ENCODE measurements around the gene DUOX1. TPM values are rescaled to one million over a fixed set of nuclear protein-coding genes. Genes with fewer than 3 reads are reported as not detected.

DUOX1 gene
- total RNA-seq, 1 donor from 2014 or later = not detected

DNA sequence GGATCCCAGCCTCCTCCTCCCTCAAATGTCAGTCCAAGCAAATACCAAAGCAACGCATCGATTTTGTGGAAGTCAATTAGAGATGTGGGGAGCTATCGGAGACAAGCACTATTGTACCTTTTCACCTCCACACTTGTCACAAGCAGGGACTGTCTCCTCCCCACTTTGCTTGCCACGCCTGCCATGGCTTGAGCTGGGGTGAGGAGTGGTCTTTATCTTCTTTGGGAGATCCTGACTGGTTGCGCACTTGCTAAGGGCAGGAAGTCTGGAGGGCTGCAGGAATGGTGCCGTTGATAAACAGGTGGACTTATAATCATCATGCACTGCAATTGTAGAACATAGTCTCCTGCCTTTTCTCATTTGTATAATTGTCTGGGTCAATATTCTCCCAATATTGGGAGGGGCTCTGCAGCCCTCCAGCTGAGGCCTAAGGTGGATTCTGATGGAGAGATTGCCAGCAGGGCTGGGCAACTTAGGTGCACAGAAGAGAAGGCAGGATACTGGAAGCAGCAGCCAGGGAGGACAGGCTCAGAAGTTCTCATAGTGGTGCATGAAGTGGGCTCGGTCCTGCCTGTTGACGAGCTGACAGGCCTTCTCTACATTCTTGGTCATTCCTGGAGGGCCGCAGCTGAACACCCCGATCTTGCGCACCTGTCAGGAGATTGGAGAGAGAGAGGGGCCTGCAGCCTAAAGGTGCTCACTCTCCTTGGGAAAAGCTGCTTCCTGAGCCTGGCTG, 36.0 kb upstream of the DUOX1 start:
- Mint-ChIP-seq H3K27me3 (ENCODE audit: low read depth) (peaks cover 29% of the 10 kb centered on the region), H3K27ac (ENCODE audit: unreplicated experiment) (no peak overlapping the region), H3K9me3 (no peaks in the 10 kb centered on the region), H3K4me1 (no peaks in the 10 kb centered on the region), H3K36me3 (ENCODE audit: low read depth) (no peaks in the 10 kb centered on the region), H3K4me3 (no peak overlapping the region)
- DNase-seq (ENCODE audit: low read depth, low spot score) = no peak
- TF ChIP-seq, protein P1, sequence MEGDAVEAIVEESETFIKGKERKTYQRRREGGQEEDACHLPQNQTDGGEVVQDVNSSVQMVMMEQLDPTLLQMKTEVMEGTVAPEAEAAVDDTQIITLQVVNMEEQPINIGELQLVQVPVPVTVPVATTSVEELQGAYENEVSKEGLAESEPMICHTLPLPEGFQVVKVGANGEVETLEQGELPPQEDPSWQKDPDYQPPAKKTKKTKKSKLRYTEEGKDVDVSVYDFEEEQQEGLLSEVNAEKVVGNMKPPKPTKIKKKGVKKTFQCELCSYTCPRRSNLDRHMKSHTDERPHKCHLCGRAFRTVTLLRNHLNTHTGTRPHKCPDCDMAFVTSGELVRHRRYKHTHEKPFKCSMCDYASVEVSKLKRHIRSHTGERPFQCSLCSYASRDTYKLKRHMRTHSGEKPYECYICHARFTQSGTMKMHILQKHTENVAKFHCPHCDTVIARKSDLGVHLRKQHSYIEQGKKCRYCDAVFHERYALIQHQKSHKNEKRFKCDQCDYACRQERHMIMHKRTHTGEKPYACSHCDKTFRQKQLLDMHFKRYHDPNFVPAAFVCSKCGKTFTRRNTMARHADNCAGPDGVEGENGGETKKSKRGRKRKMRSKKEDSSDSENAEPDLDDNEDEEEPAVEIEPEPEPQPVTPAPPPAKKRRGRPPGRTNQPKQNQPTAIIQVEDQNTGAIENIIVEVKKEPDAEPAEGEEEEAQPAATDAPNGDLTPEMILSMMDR (conservative IDR thresholded peaks at IDR 0.05) = no peak

DNA sequence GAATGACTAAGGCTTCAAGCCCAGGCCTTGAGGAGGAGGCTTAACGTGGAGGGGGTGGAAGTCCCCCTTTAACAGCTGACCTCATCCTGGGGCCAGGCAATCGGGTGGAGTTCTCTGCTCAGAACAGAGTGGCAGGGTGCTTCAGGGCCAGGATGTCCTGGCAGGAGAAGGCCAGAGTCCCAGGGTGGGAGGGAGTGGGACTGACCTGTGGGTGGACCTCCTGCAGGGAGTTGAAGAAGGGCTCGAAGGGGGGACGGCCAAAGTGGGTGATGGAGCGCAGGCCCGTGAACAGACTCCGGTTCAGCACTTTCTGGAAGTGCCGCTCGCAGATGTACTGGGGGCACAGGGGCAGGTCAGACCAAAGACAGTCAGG, 35.5 kb upstream of the DUOX1 start:
- no peak overlapping the region for H3K4me3 Mint-ChIP-seq
- no peaks in the 10 kb centered on the region for H3K36me3 Mint-ChIP-seq (ENCODE audit: low read depth)
- H3K4me1 Mint-ChIP-seq = no peaks in the 10 kb centered on the region
- TF ChIP-seq, protein P1 (conservative IDR thresholded peaks at IDR 0.05) = no peak
- H3K27me3 Mint-ChIP-seq (ENCODE audit: low read depth) = peaks cover 25% of the 10 kb centered on the region
- no peaks in the 10 kb centered on the region for H3K9me3 Mint-ChIP-seq
- DNase-seq (ENCODE audit: low read depth, low spot score) = no peak
- H3K27ac Mint-ChIP-seq (ENCODE audit: unreplicated experiment) = no peak overlapping the region

DNA sequence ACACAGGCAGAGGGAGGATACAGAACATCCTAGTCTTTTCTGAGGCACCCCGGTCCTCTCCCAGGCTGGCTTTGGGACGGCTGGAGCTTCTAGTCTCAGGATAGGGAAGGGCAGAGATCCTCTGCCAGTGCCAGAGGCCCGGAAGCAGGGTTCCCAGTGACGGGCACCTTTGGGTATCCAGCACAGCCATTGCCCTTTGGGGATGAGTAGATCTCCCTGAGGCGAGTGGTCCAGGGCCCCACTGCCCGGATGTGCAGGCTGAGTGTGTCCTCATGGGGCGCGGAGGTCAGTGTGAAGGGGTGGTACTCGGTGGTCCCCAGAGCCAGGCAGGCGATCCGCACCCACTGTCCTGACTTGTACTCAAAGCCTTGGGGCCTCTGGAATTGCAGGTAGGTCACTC, 34.1 kb upstream of the DUOX1 start:
- TF ChIP-seq, protein P1 (conservative IDR thresholded peaks at IDR 0.05) = no peak
- H3K27me3 Mint-ChIP-seq (ENCODE audit: low read depth) = peaks cover 16% of the 10 kb centered on the region
- no peaks in the 10 kb centered on the region for H3K4me1 Mint-ChIP-seq
- no peaks in the 10 kb centered on the region for H3K9me3 Mint-ChIP-seq
- H3K27ac Mint-ChIP-seq (ENCODE audit: unreplicated experiment) = no peak overlapping the region
- H3K36me3 Mint-ChIP-seq (ENCODE audit: low read depth) = no peaks in the 10 kb centered on the region
- DNase-seq (ENCODE audit: low read depth, low spot score) = no peak
- no peak overlapping the region for H3K4me3 Mint-ChIP-seq

DNA sequence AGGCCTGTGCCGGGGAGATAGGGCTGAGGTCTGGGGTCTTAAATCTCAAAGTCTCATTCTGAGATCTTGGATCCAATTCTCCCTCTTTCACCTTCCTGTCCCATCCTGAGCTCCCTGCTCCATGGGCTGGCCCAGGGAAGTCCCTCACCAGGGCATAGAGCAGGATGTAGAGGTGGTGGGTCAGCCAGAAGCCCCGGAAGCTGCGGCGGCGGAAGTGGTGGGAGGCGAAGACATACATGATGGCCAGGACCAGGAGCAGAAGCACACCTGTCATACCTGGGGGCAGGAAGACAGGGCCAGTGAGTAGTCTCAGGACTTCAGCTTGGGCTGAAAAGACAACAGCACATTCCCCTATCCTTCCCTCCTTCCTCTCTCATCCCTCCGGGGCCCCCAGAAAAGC, 32.3 kb upstream of the DUOX1 start:
- H3K27me3 Mint-ChIP-seq (ENCODE audit: low read depth) = peaks cover 2% of the 10 kb centered on the region
- no peaks in the 10 kb centered on the region for H3K36me3 Mint-ChIP-seq (ENCODE audit: low read depth)
- DNase-seq (ENCODE audit: low read depth, low spot score) = no peak
- no peak overlapping the region for H3K27ac Mint-ChIP-seq (ENCODE audit: unreplicated experiment)
- TF ChIP-seq, protein P1 (conservative IDR thresholded peaks at IDR 0.05) = no peak
- no peaks in the 10 kb centered on the region for H3K9me3 Mint-ChIP-seq
- H3K4me1 Mint-ChIP-seq = no peaks in the 10 kb centered on the region
- no peak overlapping the region for H3K4me3 Mint-ChIP-seq

DNA sequence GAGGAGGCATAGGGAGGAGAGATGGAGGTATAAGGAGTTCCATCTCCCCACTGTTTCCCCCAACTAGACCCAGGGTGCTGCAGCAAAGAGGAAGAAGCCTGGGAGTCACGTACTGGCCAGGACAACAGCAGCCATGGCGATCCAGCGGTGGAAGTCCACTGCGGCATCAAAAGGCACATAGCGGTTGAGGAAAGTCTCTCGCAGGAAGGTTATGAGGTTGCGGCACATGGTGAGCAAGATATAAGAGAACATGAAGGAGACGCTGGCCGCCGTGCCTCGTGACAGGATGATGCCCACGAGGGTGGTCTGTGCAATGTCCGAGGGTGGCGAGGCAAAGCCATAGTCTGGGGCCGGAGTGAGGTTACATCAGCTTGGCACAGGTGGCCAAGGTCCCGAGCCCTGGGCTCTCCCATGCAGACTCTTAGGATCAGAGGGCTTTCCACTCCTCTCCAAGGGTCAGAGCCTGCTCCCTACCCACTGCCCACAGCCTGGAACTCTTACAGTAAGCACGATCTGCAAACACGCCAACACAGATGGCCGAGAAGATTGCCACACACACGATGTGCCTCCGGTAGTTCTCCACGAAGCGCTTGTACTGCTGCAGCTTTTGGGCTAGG, 30.1 kb upstream of the DUOX1 start:
- H3K9me3 Mint-ChIP-seq = no peaks in the 10 kb centered on the region
- no peak overlapping the region for H3K27ac Mint-ChIP-seq (ENCODE audit: unreplicated experiment)
- no peaks in the 10 kb centered on the region for H3K36me3 Mint-ChIP-seq (ENCODE audit: low read depth)
- peaks cover 6% of the 10 kb centered on the region for H3K27me3 Mint-ChIP-seq (ENCODE audit: low read depth)
- TF ChIP-seq, protein P1 (conservative IDR thresholded peaks at IDR 0.05) = no peak
- DNase-seq (ENCODE audit: low read depth, low spot score) = no peak
- H3K4me3 Mint-ChIP-seq = no peak overlapping the region
- peaks cover 6% of the 10 kb centered on the region for H3K4me1 Mint-ChIP-seq
